Colon (tissue), 2 donors: ENCODE measurements around the gene DRAM1.
"Not testable (repeated sequence)": the region's sequence is repeated elsewhere in the genome, so short reads cannot be mapped to it uniquely, and the experiment has no call there.

Experiments used
- FAIRE-seq: peaks from 2 replicates; lab custom pipeline; 2012; peaks lifted over from hg19 to GRCh38; lab: Jason Lieb, UNC
- donor health status: control.
- donor health status: control.

The DRAM1 gene, protein sequence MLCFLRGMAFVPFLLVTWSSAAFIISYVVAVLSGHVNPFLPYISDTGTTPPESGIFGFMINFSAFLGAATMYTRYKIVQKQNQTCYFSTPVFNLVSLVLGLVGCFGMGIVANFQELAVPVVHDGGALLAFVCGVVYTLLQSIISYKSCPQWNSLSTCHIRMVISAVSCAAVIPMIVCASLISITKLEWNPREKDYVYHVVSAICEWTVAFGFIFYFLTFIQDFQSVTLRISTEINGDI

DNA sequence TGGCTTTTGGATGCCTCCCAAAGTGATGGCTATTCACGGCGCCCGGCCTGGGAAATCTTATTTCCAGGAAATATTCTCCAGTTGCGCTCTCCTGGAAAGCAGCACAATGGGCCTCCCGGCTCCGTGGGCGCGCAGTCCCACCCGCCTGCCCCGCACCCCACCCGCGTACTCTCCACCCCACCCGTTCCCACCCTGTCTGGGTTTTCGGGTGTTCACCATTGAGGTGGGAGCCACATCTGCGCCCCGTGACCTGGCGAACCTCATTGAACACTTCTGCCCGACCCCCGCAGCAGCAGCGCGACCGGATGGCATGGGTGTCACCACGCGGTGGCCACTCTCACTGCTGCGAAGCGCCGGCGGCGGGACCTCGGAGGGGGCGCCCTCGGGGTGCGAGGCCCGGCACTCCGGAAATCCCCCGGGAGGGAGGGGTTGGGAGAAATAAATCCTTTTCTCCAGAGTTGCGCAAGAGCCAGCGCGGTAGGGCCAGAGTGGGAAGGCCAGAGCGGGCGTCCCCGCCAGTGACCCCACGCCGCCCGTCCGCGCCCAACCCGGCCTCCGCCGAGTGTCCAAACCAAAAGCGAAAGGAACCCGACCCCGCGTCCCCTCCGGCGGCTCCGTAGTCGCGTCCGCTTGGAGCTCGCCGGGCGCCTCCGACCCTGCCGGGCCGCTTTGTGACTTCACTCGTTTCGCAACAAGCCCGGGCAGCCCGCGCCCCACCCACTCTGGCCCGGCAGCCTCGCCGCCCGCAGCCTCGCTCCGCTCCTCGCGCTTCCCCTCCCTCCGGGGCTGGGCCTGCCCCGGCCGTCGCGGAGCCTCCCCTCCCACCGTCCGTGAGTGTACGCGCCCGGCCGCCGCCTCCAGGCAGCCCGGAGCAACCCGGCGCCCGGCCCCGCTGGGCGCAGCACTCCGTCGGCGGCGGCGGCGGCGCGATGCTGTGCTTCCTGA is at the start of gene DRAM1:
TSS of gene DRAM1 (plus strand) at position 720 of the 945 bp plus-strand sequence. CDS start at position 930, 210 bp downstream.
- FAIRE-seq: no peak

DNA sequence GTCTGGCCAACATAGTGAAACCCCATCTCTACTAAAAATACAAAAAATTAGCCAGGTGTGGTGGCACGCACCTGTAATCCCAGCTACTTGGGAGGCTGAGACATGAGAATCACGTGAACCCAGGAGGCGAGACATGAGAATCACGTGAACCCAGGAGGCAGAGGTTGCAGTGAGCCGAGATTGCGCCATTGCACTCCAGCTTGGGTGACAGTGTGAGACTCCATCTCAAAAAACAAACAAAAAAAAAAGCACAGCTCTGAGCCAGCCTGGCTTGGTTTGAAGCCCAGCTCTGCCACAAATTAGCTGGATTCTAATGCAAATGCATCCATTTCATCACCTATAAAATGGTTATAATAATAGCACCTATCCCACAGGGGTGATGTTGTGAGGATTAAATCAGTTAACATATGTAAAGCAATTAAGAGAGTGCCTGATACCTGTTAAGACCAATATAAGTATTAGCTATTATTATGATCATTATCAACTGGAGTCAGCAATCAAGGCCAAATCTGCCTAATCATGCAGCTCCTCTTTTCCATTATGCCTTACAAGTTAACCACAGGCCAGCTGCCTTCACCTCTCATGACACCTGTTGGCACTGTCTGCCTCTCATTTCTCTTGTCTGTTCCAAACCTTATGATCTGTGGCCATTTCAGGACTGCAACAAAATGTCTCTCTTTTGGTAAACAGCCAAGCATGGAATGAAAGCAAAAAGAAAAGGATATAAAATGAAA is 48.8 kb upstream of the DRAM1 start:
- FAIRE-seq: no peak

DNA sequence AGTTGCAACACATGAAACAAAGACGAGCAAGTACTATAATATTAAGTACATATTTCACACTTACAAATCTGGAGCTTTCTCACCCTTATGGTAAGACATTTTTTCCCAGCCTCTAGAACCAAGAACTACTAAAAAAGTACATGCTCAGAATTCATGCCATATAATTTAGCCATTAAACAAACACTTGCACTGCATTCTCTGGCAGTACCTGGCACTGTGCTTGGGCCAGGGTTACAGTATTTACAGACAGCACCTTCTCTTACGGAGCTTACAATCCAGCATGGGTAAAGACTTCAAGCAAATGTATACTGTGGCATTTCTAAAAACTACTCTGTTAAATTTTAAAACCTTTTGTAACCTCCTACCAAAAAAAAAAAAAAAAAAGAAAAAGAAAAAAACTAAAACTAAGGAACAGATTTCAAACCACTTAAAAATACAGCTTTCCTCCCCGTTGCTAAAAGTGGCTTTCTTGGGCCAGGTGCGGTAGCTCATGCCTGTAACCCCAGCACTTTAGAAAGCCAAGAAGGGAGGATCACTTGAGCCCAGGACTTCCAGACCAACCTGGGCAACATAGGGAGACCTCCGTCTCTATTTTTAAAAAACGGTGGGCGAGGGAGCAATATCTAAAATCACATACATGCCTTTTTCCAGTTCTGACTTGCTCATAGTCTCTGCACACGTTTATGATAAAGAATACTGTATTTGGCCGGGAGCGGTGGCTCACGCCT is 47.6 kb upstream of the DRAM1 start:
- FAIRE-seq: no peak

DNA sequence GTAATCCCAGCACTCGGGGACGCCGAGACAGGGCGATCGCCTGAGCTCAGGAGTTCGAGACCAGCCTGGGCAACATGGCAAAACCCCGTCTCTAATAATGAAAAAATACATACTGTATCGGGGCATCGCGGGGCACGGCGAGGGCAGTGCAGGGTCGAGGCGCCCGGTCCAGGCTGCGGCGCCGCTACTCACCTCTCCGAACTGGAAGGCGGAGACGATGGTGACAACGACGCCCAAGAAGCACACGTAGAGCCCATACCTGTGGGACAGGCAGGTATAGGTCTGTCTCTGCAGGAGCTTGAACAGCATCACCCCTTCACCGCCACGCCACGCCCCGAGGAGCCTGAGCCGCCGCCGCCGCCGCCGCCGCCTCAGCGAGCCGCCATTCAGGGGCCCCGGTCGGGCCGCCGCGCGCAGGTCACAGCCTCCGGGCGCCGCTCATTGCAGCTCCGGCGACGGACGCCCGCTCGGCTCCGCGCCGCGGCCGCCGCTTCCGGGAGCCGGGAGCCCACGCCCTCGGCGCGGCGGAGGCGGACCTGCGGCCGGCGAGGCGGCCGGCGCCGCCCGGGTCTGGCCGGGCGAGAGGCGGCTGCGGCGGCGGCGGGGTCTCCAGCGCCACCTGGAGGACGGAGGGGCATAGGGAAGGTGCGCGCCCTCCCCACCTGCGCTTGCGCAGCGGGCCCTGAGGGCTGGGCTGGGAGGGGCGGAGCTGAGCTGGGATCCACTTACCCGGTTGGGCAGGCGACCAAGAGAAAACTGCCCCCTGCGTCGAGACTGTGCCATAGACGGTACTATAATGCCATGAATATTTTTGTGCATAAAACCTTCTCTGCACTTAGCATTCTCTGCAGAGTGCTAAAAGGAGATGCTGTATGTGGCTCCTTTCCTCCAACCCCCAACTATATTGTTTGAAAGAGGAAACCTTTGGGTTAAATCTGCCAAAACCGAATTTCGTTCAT is 46.7 kb upstream of the DRAM1 start, which contains the start of gene GNPTAB:
TSS of gene GNPTAB (minus strand) at position 593 of the 959 bp plus-strand sequence. CDS start at position 309, 284 bp downstream.
- no peak for FAIRE-seq

DNA sequence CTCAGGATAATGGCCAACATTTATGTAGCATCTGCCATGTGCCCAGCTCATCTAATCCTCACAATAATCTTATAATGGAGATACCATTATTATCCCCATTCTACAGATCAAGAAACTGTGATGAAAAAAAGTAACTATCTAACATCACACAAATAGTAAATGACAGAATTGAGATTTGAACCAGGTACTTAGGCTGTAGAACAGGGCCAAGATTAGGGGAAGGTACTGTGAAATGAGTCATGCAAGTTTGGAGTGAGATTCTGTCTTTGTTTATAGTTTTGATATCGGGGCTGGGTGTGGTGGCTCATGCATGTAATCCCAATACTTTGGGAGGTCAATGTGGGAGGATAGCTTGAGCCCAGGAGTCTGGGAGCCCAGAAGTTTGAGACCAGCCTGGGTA is 45.4 kb upstream of the DRAM1 start:
- no peak for FAIRE-seq

DNA sequence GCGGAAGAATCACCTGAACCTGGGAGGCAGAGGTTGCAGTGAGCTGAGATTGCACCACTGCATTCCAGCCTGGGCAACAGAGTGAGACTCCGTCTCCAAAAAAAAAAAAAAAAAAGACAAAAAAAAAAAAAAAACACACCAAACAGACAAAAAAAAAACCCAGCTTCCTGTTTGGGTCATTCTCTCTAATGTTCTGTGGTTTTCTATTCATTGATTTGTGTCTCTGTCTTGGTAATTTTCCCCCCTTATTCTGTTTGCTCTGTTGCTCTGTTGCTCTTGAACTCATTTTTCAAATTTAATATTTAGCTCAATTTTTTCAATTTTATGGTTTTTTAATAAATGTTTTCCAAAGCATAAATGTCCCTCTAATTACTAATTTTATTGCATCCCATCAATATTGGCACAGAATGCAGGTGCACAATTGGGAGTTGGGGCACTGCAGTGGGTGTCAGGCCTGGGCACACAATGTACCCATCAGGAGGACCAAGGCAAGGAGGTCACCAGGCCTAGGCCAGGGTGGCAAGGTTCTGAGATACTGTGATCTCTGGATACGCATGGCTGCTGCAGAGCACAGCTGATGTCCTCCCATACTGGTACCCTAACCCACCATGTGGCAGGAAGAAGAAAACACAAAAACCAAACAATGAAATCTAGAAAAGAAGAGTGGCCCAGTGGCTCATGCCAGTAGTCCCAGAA is 38.6 kb upstream of the DRAM1 start:
- FAIRE-seq: no peak

DNA sequence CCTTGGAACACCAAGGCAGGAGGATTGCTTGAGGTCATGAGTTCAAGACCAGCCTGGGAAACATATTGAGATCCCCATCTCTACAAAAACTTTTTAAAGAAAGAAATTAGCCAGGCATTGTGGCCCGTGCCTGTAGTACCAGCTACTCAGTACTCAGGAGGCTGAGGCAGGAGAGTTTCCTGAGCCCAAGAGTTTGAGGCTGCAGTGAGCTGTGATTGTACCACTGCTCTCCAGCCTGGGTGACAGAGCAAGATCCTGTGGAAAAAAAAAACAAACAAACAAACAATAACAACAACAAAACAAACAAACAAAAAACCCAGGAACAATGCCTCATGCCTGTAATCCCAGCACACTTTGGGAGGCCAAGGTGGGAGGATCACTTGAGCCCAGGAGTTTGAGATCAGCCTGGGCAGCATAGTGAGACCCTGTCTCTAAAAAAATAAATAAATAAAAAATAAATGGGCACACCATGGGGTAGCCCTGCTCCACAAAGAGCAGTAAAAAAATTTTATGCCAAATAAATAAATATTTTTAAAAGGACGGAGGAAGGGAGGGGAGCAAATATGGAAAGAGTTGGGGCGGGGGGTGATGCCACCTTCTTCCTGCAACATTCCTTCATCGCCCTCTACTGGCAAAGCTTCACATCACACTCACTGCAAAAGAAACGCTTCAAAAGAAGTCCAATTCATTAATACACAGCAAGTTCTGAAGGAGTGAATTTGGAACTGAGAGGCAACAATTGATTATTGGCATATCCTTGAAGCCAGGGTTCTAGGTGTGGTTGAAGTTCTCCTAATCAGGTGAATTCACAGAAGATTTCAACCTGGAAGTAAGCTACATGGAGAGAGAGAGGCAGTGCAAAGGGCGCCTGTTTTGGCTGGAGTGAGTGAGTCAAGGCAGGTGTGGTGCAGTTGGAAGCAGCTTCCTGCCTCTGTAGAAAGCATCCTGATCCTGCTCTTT is 37.8 kb upstream of the DRAM1 start:
- FAIRE-seq: no peak

DNA sequence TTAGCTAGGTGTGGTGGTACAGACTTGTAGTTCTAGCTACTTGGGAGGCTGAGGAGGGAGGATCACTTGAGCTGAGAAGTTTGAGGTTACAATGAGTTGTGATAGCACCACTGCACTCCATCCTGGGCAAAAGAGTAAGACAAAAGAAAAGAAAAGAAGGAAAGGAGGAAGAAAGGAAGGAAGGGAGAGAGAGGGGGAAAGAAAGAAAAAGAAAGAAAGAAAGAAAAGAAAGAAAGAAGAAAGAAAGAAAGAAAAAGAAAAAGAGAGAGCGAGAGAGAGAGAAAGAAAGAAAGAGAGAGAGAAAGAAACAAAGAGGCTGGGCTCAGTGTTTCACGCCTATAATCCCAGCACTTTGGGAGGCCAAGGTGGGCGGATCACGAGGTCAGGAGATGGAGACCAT is 36.3 kb upstream of the DRAM1 start:
- no peak for FAIRE-seq

DNA sequence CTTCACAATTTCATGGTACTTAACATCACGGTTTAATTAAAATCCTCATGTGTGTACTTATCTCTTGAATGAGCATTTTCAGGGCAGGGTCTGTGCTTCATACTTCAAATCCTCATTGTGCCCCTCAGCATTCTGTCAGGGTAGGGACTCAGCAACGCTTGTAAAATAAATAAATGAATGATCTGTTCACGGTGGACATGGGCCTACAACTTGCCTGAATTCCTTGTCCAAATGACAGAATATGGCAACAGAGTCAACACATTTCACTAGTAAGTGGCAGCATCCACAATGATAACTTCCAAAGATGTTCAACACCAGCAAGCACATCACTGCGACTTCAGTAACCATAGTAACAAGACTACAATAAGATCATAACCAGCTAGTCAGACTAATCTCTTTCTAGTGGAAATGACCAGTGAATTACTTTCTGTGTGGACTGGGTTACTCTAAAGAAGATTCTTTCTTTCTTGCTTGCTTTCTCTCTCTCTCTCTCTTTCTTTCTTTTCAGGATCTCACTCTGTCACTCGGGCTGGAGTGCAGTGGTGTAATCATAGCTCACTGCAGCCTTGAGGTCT is 32.2 kb upstream of the DRAM1 start:
- no peak for FAIRE-seq

DNA sequence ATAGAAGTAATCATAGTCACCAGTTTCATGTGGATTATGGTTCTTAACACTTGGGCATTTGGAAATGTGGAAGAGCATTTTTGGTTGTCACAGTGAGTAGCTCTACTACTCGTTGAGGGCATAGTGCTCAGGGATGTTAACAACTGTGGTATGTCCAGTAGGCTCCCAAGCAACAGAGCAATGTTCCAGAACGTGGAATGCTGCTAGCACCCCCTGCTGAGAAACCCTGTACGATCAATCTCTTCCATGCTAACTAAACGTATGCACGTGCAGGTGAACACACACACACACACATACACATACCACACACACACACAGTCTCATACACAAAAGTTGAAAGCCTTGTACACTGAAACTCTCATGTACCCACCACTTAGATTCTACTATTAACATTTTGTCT is 30.1 kb upstream of the DRAM1 start:
- FAIRE-seq: no peak

DNA sequence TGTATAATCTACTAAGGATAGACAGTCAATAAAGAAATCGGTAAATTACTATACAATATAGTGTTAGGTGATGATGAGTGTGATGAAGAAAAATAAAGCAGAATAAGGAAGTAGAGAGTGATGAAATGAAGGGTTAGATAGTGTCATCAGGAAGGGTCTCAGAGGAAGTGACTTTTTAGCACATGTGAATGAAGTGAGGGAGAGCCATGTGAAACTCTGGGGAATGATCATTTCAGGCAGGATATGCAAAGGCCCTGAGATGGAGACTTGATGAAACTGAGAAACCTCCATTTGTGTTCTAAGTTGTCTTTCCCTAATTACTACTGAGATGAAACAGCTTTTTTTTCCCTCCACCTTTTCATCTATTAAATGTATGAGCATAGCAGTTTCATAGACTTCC is 27.2 kb upstream of the DRAM1 start:
- no peak for FAIRE-seq

DNA sequence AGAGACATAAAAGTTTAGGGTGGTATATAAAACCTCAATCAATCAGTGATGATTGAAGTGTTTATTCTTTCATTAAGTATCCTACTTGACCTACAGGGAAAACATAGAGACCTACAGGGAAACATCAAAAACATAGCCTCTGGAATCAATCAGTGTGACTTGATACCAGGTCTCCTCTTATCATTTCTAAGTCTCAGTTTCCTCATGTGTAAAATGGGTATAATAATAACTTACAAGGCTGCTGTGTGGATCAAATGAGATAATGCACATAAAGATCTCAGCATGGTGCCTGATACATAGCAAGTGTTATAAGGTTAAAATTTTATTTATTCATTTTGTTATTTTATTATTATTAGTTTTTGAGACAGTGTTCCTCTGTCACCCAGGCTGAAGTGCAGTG is 24.4 kb upstream of the DRAM1 start:
- FAIRE-seq: no peak

DNA sequence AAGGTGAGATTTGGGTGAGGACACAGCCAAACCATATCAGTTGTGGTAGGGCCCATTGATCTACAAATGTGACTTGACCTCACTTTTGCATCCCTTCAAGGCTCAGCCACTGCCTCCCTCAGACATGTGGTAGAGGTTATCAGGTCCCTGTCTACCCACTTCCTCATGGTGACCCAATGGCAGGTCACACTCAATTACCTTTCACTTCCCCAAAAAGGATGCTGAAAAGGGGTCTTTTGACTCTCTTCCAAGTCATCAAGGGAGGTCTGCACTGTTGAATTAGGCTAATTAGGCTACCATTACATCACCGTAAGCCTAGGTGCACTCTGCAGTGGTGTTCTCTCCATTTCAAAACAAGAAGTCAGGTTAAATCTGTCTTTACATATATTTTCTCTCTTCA is 22.6 kb upstream of the DRAM1 start:
- no peak for FAIRE-seq

DNA sequence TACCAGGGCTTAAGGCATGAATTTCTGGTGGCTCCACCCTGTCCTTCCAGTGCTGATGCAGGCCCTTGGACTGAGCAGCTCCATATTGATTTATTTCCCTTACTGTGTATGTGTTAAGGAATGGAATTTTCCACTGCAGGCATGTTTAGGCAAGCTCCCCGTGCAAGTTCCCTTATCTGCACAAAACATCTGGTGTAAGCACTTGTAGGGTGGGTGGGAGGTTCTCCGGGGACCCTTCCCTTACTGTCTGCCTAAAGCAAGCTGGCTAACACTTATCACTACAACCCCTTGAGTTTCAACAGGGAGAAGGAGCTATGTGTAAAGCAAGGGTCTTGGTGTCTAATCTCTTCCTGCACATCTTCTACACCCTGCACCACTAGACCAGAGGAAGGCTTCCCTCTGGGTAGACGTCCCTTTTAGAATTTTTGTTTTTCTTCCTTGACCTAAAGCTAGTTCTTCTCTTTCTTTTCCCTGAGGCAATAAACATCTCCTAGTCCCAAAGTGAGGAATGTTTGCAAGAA is 22.0 kb upstream of the DRAM1 start:
- FAIRE-seq: no peak

DNA sequence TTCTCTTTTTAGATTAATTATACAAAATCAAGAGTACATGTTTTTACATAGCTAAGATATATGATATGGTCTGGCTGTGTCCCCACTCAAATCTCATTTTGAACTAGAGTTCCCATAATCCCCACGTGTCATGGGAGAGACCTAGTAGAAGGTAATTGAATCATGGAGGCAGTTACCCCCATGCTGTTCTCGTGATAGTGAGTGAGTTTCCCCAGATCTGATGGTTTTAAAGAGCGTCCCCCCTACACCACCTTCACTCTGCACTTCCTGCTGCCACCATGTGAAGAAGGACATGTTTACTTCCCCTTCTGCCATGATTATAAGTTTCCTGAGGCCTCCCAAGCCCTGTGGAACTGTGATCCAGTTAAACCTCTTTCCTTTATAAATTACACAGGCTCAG is 21.4 kb upstream of the DRAM1 start:
- FAIRE-seq: no peak

DNA sequence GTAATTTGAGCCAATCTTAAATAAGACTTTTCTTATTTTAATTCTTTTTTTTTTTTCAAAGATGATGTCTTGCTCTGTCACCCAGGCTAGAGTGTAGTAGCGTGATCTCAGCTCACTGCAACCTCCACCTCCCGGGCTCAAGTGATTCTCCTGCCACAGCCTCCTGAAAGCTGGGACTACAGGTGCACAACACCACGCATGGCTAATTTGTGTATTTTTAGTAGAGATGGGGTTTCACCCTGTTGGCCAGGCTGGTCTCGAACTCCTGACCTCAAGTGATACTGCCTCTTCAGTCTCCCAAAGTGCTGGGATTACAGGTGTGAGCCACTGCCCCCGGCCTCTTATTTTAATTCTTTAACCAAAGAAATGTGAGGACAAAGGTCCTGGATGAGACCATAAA is 20.8 kb upstream of the DRAM1 start:
- not testable (repeated sequence) for FAIRE-seq

DNA sequence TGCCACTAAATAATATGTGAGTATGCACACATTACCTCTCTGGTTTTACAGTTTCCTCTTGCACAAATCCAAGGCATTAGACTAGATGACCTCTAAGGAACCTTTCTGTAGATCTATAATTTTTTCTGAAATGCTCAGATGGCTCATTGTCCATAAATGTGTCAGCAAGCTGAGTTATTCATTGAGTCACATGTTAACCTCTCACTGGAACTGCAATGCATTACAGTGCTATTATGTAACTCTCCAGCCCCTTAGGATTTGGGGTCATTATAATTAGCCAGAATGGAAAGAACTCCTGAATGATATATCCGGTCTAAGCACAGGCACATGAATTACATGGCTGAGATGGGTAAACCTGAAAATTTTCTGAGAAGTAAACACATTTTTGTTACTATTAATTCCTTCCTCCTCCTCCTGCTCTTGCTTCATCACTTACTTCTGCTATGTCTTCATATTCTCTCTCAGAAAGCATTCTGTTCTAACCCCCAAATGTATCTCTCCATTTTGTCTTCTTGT is 20.3 kb upstream of the DRAM1 start:
- FAIRE-seq: no peak

DNA sequence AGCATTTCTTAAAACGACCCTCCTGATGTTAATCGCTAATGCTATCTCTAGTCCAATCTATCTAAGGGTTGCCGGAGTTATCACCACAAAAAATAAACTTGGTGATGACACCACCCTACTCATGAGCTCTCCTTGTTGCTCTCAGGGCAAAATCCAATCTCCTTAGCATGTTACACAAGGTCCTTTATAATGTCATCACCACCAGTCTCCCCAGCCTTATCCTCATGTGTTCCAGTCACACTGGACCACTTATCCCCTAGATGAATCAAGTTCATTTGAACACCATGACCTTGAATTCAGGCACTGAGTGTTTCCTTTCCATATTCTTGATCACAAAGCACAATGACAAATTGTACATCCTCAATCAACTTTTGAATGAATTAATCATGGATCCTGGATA is 19.0 kb upstream of the DRAM1 start:
- no peak for FAIRE-seq
